OCI-LY1 (cell line): ENCODE results near the gene NSD2.

Source experiments
- EZH2 ChIP-seq: fragments of 200-600 bp; sonication (generic), shearing (Covaris generic); IDR thresholded peaks from 2 replicates; pipeline ENCODE4 v1.8.0; 2017; ENCODE audit warnings: borderline replicate concordance, mixed run types, mild to moderate bottlenecking, antibody characterized with exemption, low read length, moderate library complexity, mixed read lengths
- TF ChIP-seq, protein P1 (sequence below): fragments of 200-600 bp; sonication (generic), shearing (Covaris generic); IDR thresholded peaks from 2 replicates; pipeline ENCODE4 v1.5.1; 2017; ENCODE audit warnings: mild to moderate bottlenecking, antibody characterized with exemption, low read length, moderate library complexity, mixed read lengths

DNA sequence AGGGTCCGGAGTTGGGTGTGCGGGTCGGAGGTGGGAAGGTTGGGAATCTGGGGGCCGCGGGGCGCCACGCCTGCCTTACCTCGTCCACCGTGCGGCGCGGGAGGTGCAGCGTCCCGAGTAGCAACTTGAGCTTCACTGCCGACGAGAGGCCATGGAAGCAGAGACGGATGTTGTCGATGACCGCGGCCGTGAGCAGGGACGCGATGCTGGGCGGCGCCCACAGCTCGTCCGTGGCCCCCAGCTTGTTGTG lies 137.4 kb downstream of the NSD2 start:
- TF ChIP-seq, protein P1, sequence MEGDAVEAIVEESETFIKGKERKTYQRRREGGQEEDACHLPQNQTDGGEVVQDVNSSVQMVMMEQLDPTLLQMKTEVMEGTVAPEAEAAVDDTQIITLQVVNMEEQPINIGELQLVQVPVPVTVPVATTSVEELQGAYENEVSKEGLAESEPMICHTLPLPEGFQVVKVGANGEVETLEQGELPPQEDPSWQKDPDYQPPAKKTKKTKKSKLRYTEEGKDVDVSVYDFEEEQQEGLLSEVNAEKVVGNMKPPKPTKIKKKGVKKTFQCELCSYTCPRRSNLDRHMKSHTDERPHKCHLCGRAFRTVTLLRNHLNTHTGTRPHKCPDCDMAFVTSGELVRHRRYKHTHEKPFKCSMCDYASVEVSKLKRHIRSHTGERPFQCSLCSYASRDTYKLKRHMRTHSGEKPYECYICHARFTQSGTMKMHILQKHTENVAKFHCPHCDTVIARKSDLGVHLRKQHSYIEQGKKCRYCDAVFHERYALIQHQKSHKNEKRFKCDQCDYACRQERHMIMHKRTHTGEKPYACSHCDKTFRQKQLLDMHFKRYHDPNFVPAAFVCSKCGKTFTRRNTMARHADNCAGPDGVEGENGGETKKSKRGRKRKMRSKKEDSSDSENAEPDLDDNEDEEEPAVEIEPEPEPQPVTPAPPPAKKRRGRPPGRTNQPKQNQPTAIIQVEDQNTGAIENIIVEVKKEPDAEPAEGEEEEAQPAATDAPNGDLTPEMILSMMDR, result no peak
- TF ChIP-seq EZH2, result no peak
